Ectodermal cell (in vitro differentiated cells): ENCODE data around the gene ASTN2.
"Not testable (repeated sequence)": the region's sequence is repeated elsewhere in the genome, so short reads cannot be mapped to it uniquely, and the experiment has no call there.

Experiments
- H3K27ac ChIP-seq: 2 replicates; pipeline ENCODE4 v1.7.0; 2013; ENCODE audit warnings: mild to moderate bottlenecking, low read depth, low read length; ENCODE audit not compliant: insufficient read depth, poor library complexity, severe bottlenecking
- H3K27me3 ChIP-seq: 2 replicates; pipeline ENCODE4 v1.7.0; 2013; ENCODE audit warnings: mild to moderate bottlenecking, low read length; ENCODE audit not compliant: insufficient read depth, control insufficient read depth, poor library complexity, severe bottlenecking
- H3K36me3 ChIP-seq: one replicate; pipeline ENCODE4 v1.7.0; 2013; ENCODE audit warnings: low read length; ENCODE audit not compliant: control insufficient read depth, insufficient read depth
- H3K4me1 ChIP-seq: one replicate; pipeline ENCODE4 v1.7.0; 2013; ENCODE audit warnings: low read length; ENCODE audit not compliant: control insufficient read depth, insufficient read depth
- H3K4me3 ChIP-seq: 2 replicates; pipeline ENCODE4 v1.7.0; 2013; ENCODE audit warnings: low read depth, low read length, control low read depth; ENCODE audit not compliant: insufficient read depth
- H3K9me3 ChIP-seq: 2 replicates; pipeline ENCODE4 v1.7.0; 2013; ENCODE audit warnings: mild to moderate bottlenecking, low read length, moderate library complexity; ENCODE audit not compliant: control insufficient read depth
- whole genome bisulfite sequencing, 2 experiments: methylation state at CpG; one replicate each; pipeline ENCODE4 v1.1.7; 2013; ENCODE audit warnings: missing lambda C conversion rate in 2 of 2; 5-methylcytosine and 5-hydroxymethylcytosine counted together

ASTN2 gene

DNA sequence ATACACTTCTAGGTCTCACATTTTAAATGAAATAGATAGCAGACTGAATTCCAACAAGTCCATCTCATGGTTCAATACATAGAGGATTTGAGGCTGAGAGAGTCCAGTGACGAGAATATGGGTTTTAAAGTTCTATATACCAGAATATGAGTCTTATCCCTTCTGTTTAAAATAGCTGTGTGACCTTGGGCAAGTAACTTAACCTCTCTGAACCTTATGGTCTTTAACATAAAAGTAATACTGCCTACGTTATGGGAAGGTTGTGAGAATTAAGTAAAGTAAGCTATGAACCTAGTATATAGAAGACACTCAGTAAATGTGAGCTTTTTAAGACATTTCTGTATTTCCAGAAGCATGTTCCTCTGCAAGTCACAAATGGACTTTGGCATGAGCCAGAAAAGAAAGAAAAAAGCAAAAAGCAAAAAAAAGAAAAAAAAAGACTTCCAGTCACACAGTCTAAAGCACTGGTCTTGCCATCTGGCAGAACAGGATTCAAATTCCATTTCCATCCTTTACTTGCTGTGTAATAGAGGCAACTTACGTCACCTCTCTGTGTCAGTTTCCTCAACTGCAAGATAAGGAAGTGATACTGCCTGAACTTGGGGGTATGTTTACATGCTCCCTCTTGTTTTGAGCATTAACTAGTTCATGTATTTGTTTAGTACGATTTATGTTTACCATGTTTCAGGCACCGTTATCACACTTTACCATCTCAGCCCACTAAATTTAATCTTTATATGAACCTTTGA lies 479.5 kb downstream of the ASTN2 start:
- Histone ChIP-seq H3K9me3 (no peaks in the 10 kb centered on the region), H3K4me1 (no peaks in the 10 kb centered on the region), H3K27me3 (no peaks in the 10 kb centered on the region), H3K36me3 (no peaks in the 10 kb centered on the region), H3K4me3 (no peak overlapping the region), H3K27ac (no peak overlapping the region)
- 67 to 100% methylated on average over 2 to 3 of the region's 5 CpGs for WGBS, 2 experiments

GRCh38 chr9:116934131-116934530 lies 480.7 kb downstream of the ASTN2 start:
- H3K9me3 ChIP-seq, result no peaks in the 10 kb centered on the region
- H3K36me3 ChIP-seq, result no peaks in the 10 kb centered on the region
- no peak overlapping the region for H3K4me3 ChIP-seq
- WGBS, 2 experiments, result 95% methylated on average over 5 of the region's 5 CpGs
- no peaks in the 10 kb centered on the region for H3K4me1 ChIP-seq
- H3K27me3 ChIP-seq, result no peaks in the 10 kb centered on the region
- no peak overlapping the region for H3K27ac ChIP-seq

- Histone ChIP-seq H3K4me3 (no peak overlapping the region), H3K27ac (no peak overlapping the region), H3K36me3 (no peaks in the 10 kb centered on the region), H3K9me3 (no peaks in the 10 kb centered on the region), H3K4me1 (no peaks in the 10 kb centered on the region), H3K27me3 (no peaks in the 10 kb centered on the region)
- WGBS, 2 experiments, result 83 to 94% methylated on average over 2 of the region's 2 CpGs
Measured at GRCh38 chr9:116933251-116933650, 481.6 kb downstream of the ASTN2 start.

DNA sequence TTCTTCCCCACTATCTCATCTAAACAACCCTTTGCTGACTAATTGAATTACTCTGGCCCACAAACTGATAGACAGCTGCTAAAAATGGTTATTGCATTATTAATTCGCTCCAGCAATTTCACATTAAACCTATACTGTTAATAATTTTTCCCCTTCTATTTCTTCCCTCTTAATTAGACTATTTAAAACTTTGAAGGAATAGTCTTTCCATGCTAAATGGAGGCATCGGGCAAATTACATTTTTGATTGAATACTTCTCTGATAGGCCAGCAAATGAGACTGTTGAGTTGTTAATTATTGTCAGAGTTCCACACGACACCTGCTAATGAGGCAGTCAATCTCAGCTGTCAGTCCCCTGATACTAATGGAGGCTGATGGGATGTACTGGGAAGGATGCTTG lies 485.2 kb downstream of the ASTN2 start:
- H3K27me3 ChIP-seq, result no peaks in the 10 kb centered on the region
- peaks cover 8% of the 10 kb centered on the region for H3K4me1 ChIP-seq
- no peaks in the 10 kb centered on the region for H3K9me3 ChIP-seq
- WGBS, 2 experiments, result 86 to 94% methylated on average over 3 of the region's 3 CpGs
- H3K27ac ChIP-seq, result no peak overlapping the region
- no peaks in the 10 kb centered on the region for H3K36me3 ChIP-seq
- no peak overlapping the region for H3K4me3 ChIP-seq

DNA sequence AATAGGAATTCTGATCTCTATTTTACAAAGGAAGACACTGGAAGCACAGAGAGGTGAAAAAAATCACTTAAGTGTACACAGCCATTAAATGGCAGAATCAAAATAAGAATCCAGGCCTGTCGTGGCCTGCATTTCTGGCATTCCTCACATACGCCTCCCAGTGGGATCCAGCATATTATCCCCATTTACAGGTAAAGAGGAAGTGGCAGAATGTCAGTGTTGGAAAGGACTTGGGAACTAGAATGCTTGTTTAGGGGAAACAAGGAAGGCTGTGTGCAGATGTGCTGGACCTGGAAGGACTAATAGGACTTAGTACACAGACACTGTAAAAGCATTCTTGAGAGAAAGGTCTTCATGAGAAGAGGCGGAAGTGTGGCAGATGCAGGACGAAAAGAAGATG lies 486.0 kb downstream of the ASTN2 start:
- no peak overlapping the region for H3K27ac ChIP-seq
- H3K27me3 ChIP-seq, result no peaks in the 10 kb centered on the region
- WGBS, 2 experiments, result 49 to 54% methylated on average over 4 of the region's 4 CpGs
- H3K9me3 ChIP-seq, result no peaks in the 10 kb centered on the region
- H3K36me3 ChIP-seq, result no peaks in the 10 kb centered on the region
- peaks cover 8% of the 10 kb centered on the region for H3K4me1 ChIP-seq
- no peak overlapping the region for H3K4me3 ChIP-seq

- no peak overlapping the region for H3K27ac ChIP-seq
- H3K36me3 ChIP-seq, result no peaks in the 10 kb centered on the region
- no peaks in the 10 kb centered on the region for H3K27me3 ChIP-seq
- H3K4me1 ChIP-seq, result peaks cover 8% of the 10 kb centered on the region
- WGBS, 2 experiments, result 80 to 95% methylated on average over 1 of the region's 2 CpGs
- no peak overlapping the region for H3K4me3 ChIP-seq
- H3K9me3 ChIP-seq, result no peaks in the 10 kb centered on the region
Measured at GRCh38 chr9:116928289-116928688, 486.6 kb downstream of the ASTN2 start.

DNA sequence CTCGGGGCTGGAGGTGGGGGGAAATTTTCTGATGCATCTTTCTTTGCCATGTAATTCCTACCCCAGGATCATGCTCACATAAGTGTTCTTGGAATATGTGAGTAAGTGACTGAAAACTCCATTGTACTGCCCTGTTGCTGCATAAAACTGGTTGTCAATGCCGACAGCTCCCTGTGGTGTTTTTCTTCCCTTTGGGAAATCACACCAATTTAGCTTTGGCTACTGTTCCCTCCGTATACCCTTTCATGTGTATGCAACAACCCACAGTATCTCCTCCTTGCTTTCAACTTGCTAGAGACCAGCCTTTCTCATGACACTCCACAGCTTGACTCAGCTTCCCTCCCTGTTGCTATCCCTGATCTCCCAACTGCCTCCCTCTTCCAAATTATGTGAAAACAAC lies 487.1 kb downstream of the ASTN2 start:
- 51 to 53% methylated on average over 3 of the region's 3 CpGs for WGBS, 2 experiments
- Histone ChIP-seq H3K4me3 (no peak overlapping the region), H3K27me3 (no peaks in the 10 kb centered on the region), H3K4me1 (peaks cover 8% of the 10 kb centered on the region), H3K9me3 (no peaks in the 10 kb centered on the region), H3K27ac (no peak overlapping the region), H3K36me3 (no peaks in the 10 kb centered on the region)

DNA sequence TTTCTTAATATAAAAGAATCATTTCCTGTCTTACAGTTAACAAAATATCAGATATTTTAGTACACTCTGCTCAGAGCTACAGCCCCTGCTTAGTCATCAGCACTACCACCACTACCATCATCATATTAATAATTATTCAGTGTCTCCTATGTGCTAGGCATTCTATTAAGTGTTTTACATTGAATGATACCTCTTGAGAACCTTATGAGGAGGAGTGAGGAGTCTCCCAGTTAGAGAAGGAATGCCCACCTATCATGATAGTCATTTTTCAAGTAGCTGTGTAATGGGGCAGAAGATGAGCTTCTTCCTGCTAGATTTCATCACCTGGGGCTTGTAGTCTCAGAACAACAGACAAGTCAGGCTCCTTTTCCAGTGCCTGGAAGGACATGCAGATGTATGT lies 489.7 kb downstream of the ASTN2 start:
- H3K36me3 ChIP-seq, result no peaks in the 10 kb centered on the region
- H3K4me3 ChIP-seq, result no peak overlapping the region
- no peaks in the 10 kb centered on the region for H3K9me3 ChIP-seq
- no peak overlapping the region for H3K27ac ChIP-seq
- H3K4me1 ChIP-seq, result peaks cover 8% of the 10 kb centered on the region
- no peaks in the 10 kb centered on the region for H3K27me3 ChIP-seq

DNA sequence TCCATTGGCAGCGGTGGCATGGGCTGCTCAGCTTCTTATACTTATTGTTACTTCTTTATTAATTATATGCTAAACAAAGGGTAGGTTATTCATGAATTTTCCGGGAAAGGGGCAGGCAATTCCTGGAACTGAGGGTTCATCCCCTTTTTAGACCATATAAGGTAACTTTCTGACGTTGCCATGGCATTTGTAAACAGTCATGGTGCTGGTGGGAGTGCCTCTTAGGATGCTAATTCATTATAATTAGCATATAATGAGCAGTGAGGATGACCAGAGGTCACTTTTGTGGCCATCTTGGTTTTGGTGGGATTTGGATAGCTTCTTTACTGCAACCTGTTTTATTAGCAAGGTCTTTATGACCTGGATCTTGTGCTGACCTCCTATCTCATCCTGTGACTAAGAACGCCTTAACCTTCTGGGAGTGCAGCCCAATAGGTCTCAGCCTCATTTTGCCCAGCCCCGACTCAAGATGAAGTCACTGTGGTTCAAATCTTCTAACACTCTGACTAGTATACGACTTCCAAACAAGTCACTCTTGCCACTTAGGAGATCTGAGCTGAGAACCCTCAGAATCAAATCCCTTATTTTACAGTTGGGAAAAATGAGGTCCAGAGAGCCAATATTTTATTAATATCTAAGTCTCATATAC lies 490.3 kb downstream of the ASTN2 start:
- H3K27me3 ChIP-seq, result no peaks in the 10 kb centered on the region
- H3K4me1 ChIP-seq, result peaks cover 8% of the 10 kb centered on the region
- H3K27ac ChIP-seq, result no peak overlapping the region
- no peak overlapping the region for H3K4me3 ChIP-seq
- no peaks in the 10 kb centered on the region for H3K9me3 ChIP-seq
- WGBS, 2 experiments, result 93% methylated on average over 5 of the region's 6 CpGs
- H3K36me3 ChIP-seq, result no peaks in the 10 kb centered on the region

DNA sequence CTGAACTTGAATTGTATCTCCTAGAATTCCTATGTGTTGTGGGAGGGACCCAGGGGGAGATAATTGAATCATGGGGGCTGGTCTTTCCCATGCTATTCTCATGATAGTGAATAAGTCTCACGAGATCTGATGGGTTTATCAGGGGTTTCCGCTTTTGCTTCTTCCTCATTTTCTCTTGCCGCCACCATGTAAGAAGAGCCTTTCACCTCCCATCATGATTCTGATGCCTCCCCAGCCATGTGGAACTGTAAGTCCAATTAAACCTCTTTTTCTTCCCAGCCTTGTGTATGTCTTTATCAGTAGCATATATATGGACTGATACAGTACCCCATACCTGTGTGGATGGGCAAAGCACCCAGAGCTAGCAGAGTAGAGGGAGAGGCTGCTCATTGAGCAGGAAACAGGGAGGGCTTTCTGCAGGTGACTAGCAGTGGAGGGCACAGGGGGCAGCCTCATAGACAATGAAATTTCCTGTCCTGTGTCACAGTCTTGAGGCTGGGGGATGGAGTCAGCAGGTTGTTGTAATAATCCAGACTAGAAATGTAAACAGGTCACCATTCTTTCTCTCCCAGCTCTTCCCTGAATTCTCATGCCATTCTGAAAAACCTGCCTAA lies 496.9 kb downstream of the ASTN2 start:
- H3K27me3 ChIP-seq, H3K9me3 ChIP-seq, H3K4me1 ChIP-seq, H3K36me3 ChIP-seq, H3K4me3 ChIP-seq, H3K27ac ChIP-seq: not testable (repeated sequence)
- WGBS, 2 experiments, result 55 to 82% methylated on average over 3 of the region's 3 CpGs
